H9 (cell line): Measurements from ENCODE around the gene ZNF20. TPM values are rescaled to one million over a fixed set of nuclear protein-coding genes. Genes with fewer than 3 reads are reported as not detected.

Source experiments
- DNase-seq: peaks from one replicate; pipeline ENCODE4 v3.0.0-alpha.2; 2017
- H2AFZ ChIP-seq: one replicate; pipeline ENCODE4 v1.6.1; 2013; ENCODE audit warnings: mild to moderate bottlenecking, low read length, control low read depth, moderate library complexity
- H2AK5ac ChIP-seq: 2 replicates; pipeline ENCODE4 v1.6.1; 2013; ENCODE audit warnings: low read length, control low read depth, mixed read lengths; ENCODE audit not compliant: insufficient read length
- H2BK120ac ChIP-seq: one replicate; pipeline ENCODE4 v1.6.1; 2013; ENCODE audit warnings: low read depth, mild to moderate bottlenecking, low read length, control low read depth, inconsistent platforms; ENCODE audit not compliant: poor library complexity, severe bottlenecking
- H2BK12ac ChIP-seq: 2 replicates; pipeline ENCODE4 v1.6.1; 2013; ENCODE audit warnings: low read length, control low read depth, mixed read lengths, low read depth; ENCODE audit not compliant: insufficient read length
- H2BK15ac ChIP-seq: 2 replicates; pipeline ENCODE4 v1.6.1; 2013; ENCODE audit warnings: low read depth, low read length, control low read depth
- H2BK20ac ChIP-seq: one replicate; pipeline ENCODE4 v1.6.1; 2013; ENCODE audit warnings: low read depth, mild to moderate bottlenecking, low read length, control low read depth, inconsistent platforms; ENCODE audit not compliant: poor library complexity, severe bottlenecking
- H2BK5ac ChIP-seq: 2 replicates; pipeline ENCODE4 v1.6.1; 2013; ENCODE audit warnings: low read length, control low read depth, mixed read lengths; ENCODE audit not compliant: insufficient read length
- H3K14ac ChIP-seq: 2 replicates; pipeline ENCODE4 v1.6.1; 2013; ENCODE audit warnings: low read length, control low read depth; ENCODE audit not compliant: insufficient read depth
- H3K18ac ChIP-seq: 2 replicates; pipeline ENCODE4 v1.6.1; 2013; ENCODE audit warnings: low read depth, mild to moderate bottlenecking, mixed read lengths, low read length, control low read depth; ENCODE audit not compliant: insufficient read length
- H3K23ac ChIP-seq: 2 replicates; pipeline ENCODE4 v1.6.1; 2013; ENCODE audit warnings: low read length, control low read depth, mixed read lengths, low read depth; ENCODE audit not compliant: insufficient read length
- H3K23me2 ChIP-seq: 2 replicates; pipeline ENCODE4 v1.6.1; 2013; ENCODE audit warnings: low read depth, mild to moderate bottlenecking, mixed read lengths, low read length, control low read depth; ENCODE audit not compliant: insufficient read length, poor library complexity, severe bottlenecking
- H3K27ac ChIP-seq: 2 replicates; pipeline ENCODE4 v1.5.1; 2013; ENCODE audit warnings: low read length, control low read depth, mixed read lengths, low read depth; ENCODE audit not compliant: insufficient read length
- H3K27me3 ChIP-seq: 2 replicates; pipeline ENCODE4 v1.6.1; 2013; ENCODE audit warnings: low read length, control low read depth, inconsistent platforms; ENCODE audit not compliant: insufficient read depth
- H3K4ac ChIP-seq: 2 replicates; pipeline ENCODE4 v1.6.1; 2013; ENCODE audit warnings: low read depth, mild to moderate bottlenecking, control low read depth, inconsistent platforms, low read length, moderate library complexity
- H3K4me1 ChIP-seq: 2 replicates; pipeline ENCODE4 v1.6.1; 2013; ENCODE audit warnings: low read length, control low read depth, inconsistent platforms; ENCODE audit not compliant: insufficient read depth
- H3K4me2 ChIP-seq: 2 replicates; pipeline ENCODE4 v1.6.1; 2013; ENCODE audit warnings: low read length, control low read depth, mixed read lengths; ENCODE audit not compliant: insufficient read length, insufficient read depth
- H3K56ac ChIP-seq: 2 replicates; pipeline ENCODE4 v1.6.1; 2013; ENCODE audit warnings: low read depth, mild to moderate bottlenecking, mixed read lengths, low read length, control low read depth; ENCODE audit not compliant: insufficient read length
- H3K79me1 ChIP-seq: 2 replicates; pipeline ENCODE4 v1.6.1; 2013; ENCODE audit warnings: low read depth, mild to moderate bottlenecking, moderate library complexity, low read length, control low read depth, inconsistent platforms; ENCODE audit not compliant: insufficient read depth, poor library complexity, severe bottlenecking
- H3K79me2 ChIP-seq: 2 replicates; pipeline ENCODE4 v1.6.1; 2013; ENCODE audit warnings: low read length, control low read depth, inconsistent platforms; ENCODE audit not compliant: insufficient read depth
- H3K9ac ChIP-seq: 2 replicates; pipeline ENCODE4 v1.6.1; 2013; ENCODE audit warnings: low read length, control low read depth, mixed read lengths; ENCODE audit not compliant: insufficient read length; ENCODE audit errors: extremely low read depth
- H3K9me3 ChIP-seq: one replicate; pipeline ENCODE4 v1.6.1; 2013; ENCODE audit warnings: low read depth, low read length, inconsistent platforms; ENCODE audit not compliant: control insufficient read depth
- H3T11ph ChIP-seq: one replicate; pipeline ENCODE4 v1.6.1; 2013; ENCODE audit warnings: mild to moderate bottlenecking, low read length, control low read depth, inconsistent platforms
- H4K20me1 ChIP-seq: one replicate; pipeline ENCODE4 v1.6.1; 2013; ENCODE audit not compliant: control insufficient read depth, insufficient read length, insufficient read depth
- H4K5ac ChIP-seq: 2 replicates; pipeline ENCODE4 v1.6.1; 2013; ENCODE audit warnings: low read depth, mild to moderate bottlenecking, mixed read lengths, low read length, control low read depth; ENCODE audit not compliant: insufficient read length
- H4K8ac ChIP-seq: replicated peaks from 2 replicates; pipeline ENCODE4 v1.6.1; 2013; ENCODE audit warnings: low read length, control low read depth, mixed read lengths, low read depth; ENCODE audit not compliant: insufficient read length
- H4K91ac ChIP-seq: 2 replicates; pipeline ENCODE4 v1.6.1; 2013; ENCODE audit warnings: low read depth, mild to moderate bottlenecking, moderate library complexity, mixed read lengths, low read length, control low read depth; ENCODE audit not compliant: insufficient read length
- H3K27ac Mint-ChIP-seq, 3 experiments: 2 replicates in 2 of 3; 3 replicates in 1 of 3; pipeline ENCODE4 v1.8.0; 2020 to 2021; ENCODE audit warnings: mixed read lengths in 3 of 3, mild to moderate bottlenecking in 1 of 3, moderate library complexity in 1 of 3
- H3K27me3 Mint-ChIP-seq: 2 replicates; pipeline ENCODE4 v1.8.0; 2021; ENCODE audit warnings: low read depth, mild to moderate bottlenecking, moderate library complexity, mixed read lengths
- H3K36me3 Mint-ChIP-seq, 3 experiments: 2 replicates in 2 of 3; 3 replicates in 1 of 3; pipeline ENCODE4 v1.8.0; 2020 to 2021; ENCODE audit warnings: low read depth in 3 of 3, mixed read lengths in 3 of 3; ENCODE audit not compliant: insufficient read depth in 1 of 3
- H3K4me1 Mint-ChIP-seq, 2 experiments: 2 replicates each; pipeline ENCODE4 v1.8.0; 2020; ENCODE audit warnings: mixed read lengths in 2 of 2
- H3K4me3 Mint-ChIP-seq, 2 experiments: 2 replicates in 1 of 2; 3 replicates in 1 of 2; pipeline ENCODE4 v1.8.0; 2020 to 2021; ENCODE audit warnings: mild to moderate bottlenecking in 2 of 2, mixed read lengths in 2 of 2, moderate library complexity in 1 of 2
- H3K9me3 Mint-ChIP-seq, 2 experiments: 2 replicates in 1 of 2; 3 replicates in 1 of 2; pipeline ENCODE4 v1.8.0; 2020; ENCODE audit warnings: mild to moderate bottlenecking in 2 of 2, mixed read lengths in 2 of 2, moderate library complexity in 1 of 2
- CTCF ChIP-seq: fragments of 200-600 bp; sonication (generic); conservative IDR thresholded peaks from 3 replicates; pipeline ENCODE4 v1.8.0; 2021; ENCODE audit warnings: antibody characterized with exemption, mild to moderate bottlenecking
- whole genome bisulfite sequencing: extraction: QIAGEN DNeasy Blood & Tissue Kit; methylation state at CpG from one replicate; pipeline ENCODE4 v1.1.7; 2013; ENCODE audit warnings: missing lambda C conversion rate, low lambda C conversion rate, mixed read lengths; ENCODE audit not compliant: insufficient read length; ENCODE audit errors: extremely low coverage; 5-methylcytosine and 5-hydroxymethylcytosine counted together
- long read RNA-seq: library from polyadenylated mRNA; unstranded; transcript quantifications from one replicate; pipeline ENCODE4 v2.0.0, GENCODE V29; 2020
- total RNA-seq: library from RNA; stranded (reverse); gene quantifications from 2 replicates; pipeline ENCODE4 v1.2.1, GENCODE V29; 2021

ZNF20 gene
- 5.6 and 5.7 TPM in 2 replicates for total RNA-seq
- long read RNA-seq, transcript ZNF20-201 (4 exons, 3,061 nt) = major isoform, 31 of 55 reads
- long read RNA-seq, transcript ZNF20-202 (4 exons, 642 nt) = minor isoform, 19 of 55 reads
- long read RNA-seq, partial matches to known transcripts = 0 of 55 reads
- long read RNA-seq, other reads (novel, unspliced or antisense) = 5 of 55 reads

GRCh38 chr19:12139885-12140544 is at the start of gene ZNF20:
Gene ZNF20 (minus strand): TSS chr19:12140350. CDS start chr19:12140182, 168 bp downstream.
- Histone ChIP-seq H3K27me3 (no peaks in the 10 kb centered on the region), H4K5ac (no peak within 1 kb of the TSS), H2BK12ac (no peak within 1 kb of the TSS), H4K8ac (no peak within 1 kb of the TSS), H3K14ac (peak within 1 kb of the TSS; percentile 60), H3K4me1 (no peaks in the 10 kb centered on the region), H3K79me1 (no peaks in the 10 kb centered on the region), H2AFZ (no peak within 1 kb of the TSS), H3K4ac (no peak within 1 kb of the TSS), H3K56ac (no peak within 1 kb of the TSS), H2BK5ac (no peak within 1 kb of the TSS), H3K23me2 (peaks cover 4% of the 10 kb centered on the region), H3K9ac (peak within 1 kb of the TSS; percentile 74), H3K18ac (peak within 1 kb of the TSS; percentile 79), H3K4me2 (peak within 1 kb of the TSS; percentile 64), H3K27ac (peak within 1 kb of the TSS; percentile 27), H4K20me1 (no peaks in the 10 kb centered on the region), H3K79me2 (no peaks in the 10 kb centered on the region; the same call in 1 of the 2 replicates), H2AK5ac (no peak within 1 kb of the TSS), H4K91ac (no peak within 1 kb of the TSS), H2BK15ac (no peak within 1 kb of the TSS), H2BK20ac (no peak within 1 kb of the TSS), H3T11ph (no peak within 1 kb of the TSS), H2BK120ac (no peak within 1 kb of the TSS), H3K23ac (no peak within 1 kb of the TSS), H3K9me3 (peaks cover 9% of the 10 kb centered on the region)
- peak; percentile 97 for DNase-seq
- Mint-ChIP-seq H3K4me1 (peaks cover 27 to 31% of the 10 kb centered on the region in 2 experiments), H3K9me3 (peaks cover 30 to 34% of the 10 kb centered on the region in 2 experiments), H3K36me3 (peaks cover 53 to 54% (median 54%) of the 10 kb centered on the region in 3 experiments), H3K4me3 (peak within 1 kb of the TSS; percentile 94 to 96), H3K27ac (peak within 1 kb of the TSS; percentile 98 to 99 (median 99)), H3K27me3 (no peaks in the 10 kb centered on the region; the same call in 1 of the 2 replicates)
- TF ChIP-seq CTCF = no peak
- WGBS = no CpG with 5 or more reads among the region's 49 CpGs
